Measurements from ENCODE around the gene CD300LD.
"Not testable (repeated sequence)": the region's sequence is repeated elsewhere in the genome, so short reads cannot be mapped to it uniquely, and the experiment has no call there.

CD300LD gene

GRCh38 chr17:74595037-74595750, 3.1 kb upstream of the CD300LD start:
- Histone ChIP-seq H3K27me3 (ENCODE audit: insufficient read depth, low read length) (peaks cover 2% of the 10 kb centered on the region; the same call in 1 of the 2 replicates), H3K4me1 (ENCODE audit: insufficient read depth, low read length) (0 out of 2 replicates have a peak, but pooled peaks cover 6% of the 10 kb centered on the region), H3K9ac (ENCODE audit: low read depth, low read length) (no peak overlapping the region), H3K36me3 (ENCODE audit: insufficient read depth, low read length) (no peaks in the 10 kb centered on the region), H3K4me3 (ENCODE audit: low read length) (no peak overlapping the region), H3K27ac (ENCODE audit: low read depth, low read length) (no peak overlapping the region), H3K9me3 (ENCODE audit: insufficient read depth, low read depth, low read length) (no peaks in the 10 kb centered on the region)
- 82% methylated on average over 6 of the region's 6 CpGs for WGBS

GRCh38 chr17:74591503-74591902, 580 bp downstream of the CD300LD start:
- H3K27me3 ChIP-seq (ENCODE audit: insufficient read depth, low read length), result peaks cover 2% of the 10 kb centered on the region; the same call in 1 of the 2 replicates
- WGBS, result 85% methylated on average over 1 of the region's 1 CpG

GRCh38 chr17:74585711-74586110, 6.4 kb downstream of the CD300LD start:
- no peaks in the 10 kb centered on the region for H3K9me3 ChIP-seq (ENCODE audit: insufficient read depth, low read depth, low read length)
- H3K27me3 ChIP-seq (ENCODE audit: insufficient read depth, low read length), result no peaks in the 10 kb centered on the region
- no peak overlapping the region for H3K27ac ChIP-seq (ENCODE audit: low read depth, low read length)
- no peak overlapping the region for H3K4me3 ChIP-seq (ENCODE audit: low read length)
- H3K36me3 ChIP-seq (ENCODE audit: insufficient read depth, low read length), result no peaks in the 10 kb centered on the region
- H3K9ac ChIP-seq (ENCODE audit: low read depth, low read length), result no peak overlapping the region
- WGBS, result 94% methylated on average over 5 of the region's 5 CpGs
- no peaks in the 10 kb centered on the region for H3K4me1 ChIP-seq (ENCODE audit: insufficient read depth, low read length)

More at GRCh38 chr17:74591503-74591902, 580 bp downstream of the CD300LD start:
- Histone ChIP-seq H3K9me3 (ENCODE audit: insufficient read depth, low read depth, low read length) (no peaks in the 10 kb centered on the region), H3K36me3 (ENCODE audit: insufficient read depth, low read length) (no peaks in the 10 kb centered on the region), H3K27ac (ENCODE audit: low read depth, low read length) (no peak overlapping the region), H3K4me3 (ENCODE audit: low read length) (no peak overlapping the region), H3K9ac (ENCODE audit: low read depth, low read length) (no peak overlapping the region), H3K4me1 (ENCODE audit: insufficient read depth, low read length) (no peaks in the 10 kb centered on the region)

GRCh38 chr17:74584292-74585060, 7.6 kb downstream of the CD300LD start:
- H3K4me3 ChIP-seq (ENCODE audit: low read length), result no peak overlapping the region
- no peak overlapping the region for H3K27ac ChIP-seq (ENCODE audit: low read depth, low read length)
- no peaks in the 10 kb centered on the region for H3K27me3 ChIP-seq (ENCODE audit: insufficient read depth, low read length)
- no peaks in the 10 kb centered on the region for H3K36me3 ChIP-seq (ENCODE audit: insufficient read depth, low read length)
- whole genome bisulfite sequencing, result 81% methylated on average over 14 of the region's 14 CpGs
- no peaks in the 10 kb centered on the region for H3K9me3 ChIP-seq (ENCODE audit: insufficient read depth, low read depth, low read length)
- H3K4me1 ChIP-seq (ENCODE audit: insufficient read depth, low read length), result no peaks in the 10 kb centered on the region
- no peak overlapping the region for H3K9ac ChIP-seq (ENCODE audit: low read depth, low read length)

GRCh38 chr17:74582633-74583032, 9.4 kb downstream of the CD300LD start:
- H3K4me3 ChIP-seq (ENCODE audit: low read length), result no peak overlapping the region
- no peaks in the 10 kb centered on the region for H3K9me3 ChIP-seq (ENCODE audit: insufficient read depth, low read depth, low read length)
- no peak overlapping the region for H3K9ac ChIP-seq (ENCODE audit: low read depth, low read length)
- no peaks in the 10 kb centered on the region for H3K36me3 ChIP-seq (ENCODE audit: insufficient read depth, low read length)
- no peaks in the 10 kb centered on the region for H3K4me1 ChIP-seq (ENCODE audit: insufficient read depth, low read length)
- no peak overlapping the region for H3K27ac ChIP-seq (ENCODE audit: low read depth, low read length)
- WGBS, result 92% methylated on average over 10 of the region's 10 CpGs
- H3K27me3 ChIP-seq (ENCODE audit: insufficient read depth, low read length), result no peaks in the 10 kb centered on the region

- H3K36me3 ChIP-seq (ENCODE audit: insufficient read depth, low read length), result no peaks in the 10 kb centered on the region
These were observed 12.2 kb downstream of the CD300LD start for GRCh38 chr17:74579900-74580299.

GRCh38 chr17:74578979-74579378, 13.1 kb downstream of the CD300LD start:
- Histone ChIP-seq H3K9ac (ENCODE audit: low read depth, low read length) (no peak overlapping the region), H3K27ac (ENCODE audit: low read depth, low read length) (no peak overlapping the region), H3K36me3 (ENCODE audit: insufficient read depth, low read length) (no peaks in the 10 kb centered on the region), H3K27me3 (ENCODE audit: insufficient read depth, low read length) (no peaks in the 10 kb centered on the region), H3K4me3 (ENCODE audit: low read length) (no peak overlapping the region), H3K4me1 (ENCODE audit: insufficient read depth, low read length) (no peaks in the 10 kb centered on the region; the same call in 1 of the 2 replicates), H3K9me3 (ENCODE audit: insufficient read depth, low read depth, low read length) (no peaks in the 10 kb centered on the region)
- WGBS, result 88% methylated on average over 9 of the region's 9 CpGs

More at GRCh38 chr17:74579900-74580299, 12.2 kb downstream of the CD300LD start:
- Histone ChIP-seq H3K9ac (ENCODE audit: low read depth, low read length) (no peak overlapping the region), H3K27me3 (ENCODE audit: insufficient read depth, low read length) (no peaks in the 10 kb centered on the region), H3K27ac (ENCODE audit: low read depth, low read length) (no peak overlapping the region), H3K4me1 (ENCODE audit: insufficient read depth, low read length) (no peaks in the 10 kb centered on the region; the same call in 1 of the 2 replicates), H3K9me3 (ENCODE audit: insufficient read depth, low read depth, low read length) (no peaks in the 10 kb centered on the region), H3K4me3 (ENCODE audit: low read length) (no peak overlapping the region)
- 91% methylated on average over 7 of the region's 7 CpGs for WGBS

GRCh38 chr17:74574489-74575142, 17.5 kb downstream of the CD300LD start:
- no peaks in the 10 kb centered on the region for H3K36me3 ChIP-seq (ENCODE audit: insufficient read depth, low read length)
- H3K9me3 ChIP-seq (ENCODE audit: insufficient read depth, low read depth, low read length), result no peaks in the 10 kb centered on the region
- H3K4me1 ChIP-seq (ENCODE audit: insufficient read depth, low read length), result no peaks in the 10 kb centered on the region; the same call in 1 of the 2 replicates
- no peak overlapping the region for H3K4me3 ChIP-seq (ENCODE audit: low read length)
- no peaks in the 10 kb centered on the region for H3K27me3 ChIP-seq (ENCODE audit: insufficient read depth, low read length)
- H3K27ac ChIP-seq (ENCODE audit: low read depth, low read length), result no peak overlapping the region
- no peak overlapping the region for H3K9ac ChIP-seq (ENCODE audit: low read depth, low read length)
- WGBS, result 89% methylated on average over 5 of the region's 5 CpGs

GRCh38 chr17:74573635-74574034, 18.4 kb downstream of the CD300LD start:
- H3K4me3 ChIP-seq (ENCODE audit: low read length); H3K9ac ChIP-seq (ENCODE audit: low read depth, low read length); H3K9me3 ChIP-seq (ENCODE audit: insufficient read depth, low read depth, low read length); H3K4me1 ChIP-seq (ENCODE audit: insufficient read depth, low read length); H3K27ac ChIP-seq (ENCODE audit: low read depth, low read length); H3K27me3 ChIP-seq (ENCODE audit: insufficient read depth, low read length); H3K36me3 ChIP-seq (ENCODE audit: insufficient read depth, low read length): not testable (repeated sequence)

- H3K27me3 ChIP-seq (ENCODE audit: insufficient read depth, low read length), result no peaks in the 10 kb centered on the region
- H3K9ac ChIP-seq (ENCODE audit: low read depth, low read length), result no peak overlapping the region
- no peak overlapping the region for H3K4me3 ChIP-seq (ENCODE audit: low read length)
- no peak overlapping the region for H3K27ac ChIP-seq (ENCODE audit: low read depth, low read length)
- no peaks in the 10 kb centered on the region; the same call in 1 of the 2 replicates for H3K4me1 ChIP-seq (ENCODE audit: insufficient read depth, low read length)
- no peaks in the 10 kb centered on the region for H3K9me3 ChIP-seq (ENCODE audit: insufficient read depth, low read depth, low read length)
- 86% methylated on average over 3 of the region's 3 CpGs for WGBS
- H3K36me3 ChIP-seq (ENCODE audit: insufficient read depth, low read length), result no peaks in the 10 kb centered on the region
These were observed 18.9 kb downstream of the CD300LD start for GRCh38 chr17:74573169-74573568.

Data from HUES64 (cell line).